ENCODE data around the gene JARID2.

The JARID2 gene

DNA sequence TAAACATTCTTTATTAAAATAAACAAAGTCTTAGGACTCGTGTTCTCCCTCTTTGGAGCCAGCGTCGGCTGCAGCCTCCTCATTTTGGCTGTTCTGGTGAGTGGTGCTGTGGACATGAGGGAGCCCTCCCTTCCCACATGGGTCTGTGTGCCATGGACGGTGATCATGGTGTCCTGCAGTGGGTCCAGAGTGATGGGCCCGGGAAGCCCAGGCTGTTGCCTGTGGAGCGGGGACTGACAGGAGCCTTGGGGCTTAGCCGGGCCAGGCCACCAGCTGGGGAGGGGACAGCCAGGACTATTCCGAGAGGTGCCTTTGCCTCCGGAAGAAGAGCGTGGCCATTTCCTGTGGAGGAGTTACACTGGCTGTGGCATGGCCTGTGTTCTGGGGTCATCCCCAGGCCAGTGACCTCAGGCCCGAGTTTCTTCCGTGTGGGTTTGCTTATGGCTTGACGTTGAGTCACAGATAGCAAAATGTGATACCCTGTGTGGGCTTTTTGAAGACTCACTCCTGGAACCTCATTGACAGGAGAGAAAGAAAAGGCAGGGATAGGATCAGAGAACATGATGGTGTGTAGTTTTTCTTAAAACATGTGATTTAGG lies 263.6 kb downstream of the JARID2 start:
- DNase-seq (ENCODE audit: low spot score): no peak

- DNase-seq (ENCODE audit: low spot score): no peak
Observed at GRCh38 chr6:15510121-15510520, 264.3 kb downstream of the JARID2 start.

- no peak for DNase-seq (ENCODE audit: low spot score)
Observed at GRCh38 chr6:15510536-15511247, 264.8 kb downstream of the JARID2 start.

DNA sequence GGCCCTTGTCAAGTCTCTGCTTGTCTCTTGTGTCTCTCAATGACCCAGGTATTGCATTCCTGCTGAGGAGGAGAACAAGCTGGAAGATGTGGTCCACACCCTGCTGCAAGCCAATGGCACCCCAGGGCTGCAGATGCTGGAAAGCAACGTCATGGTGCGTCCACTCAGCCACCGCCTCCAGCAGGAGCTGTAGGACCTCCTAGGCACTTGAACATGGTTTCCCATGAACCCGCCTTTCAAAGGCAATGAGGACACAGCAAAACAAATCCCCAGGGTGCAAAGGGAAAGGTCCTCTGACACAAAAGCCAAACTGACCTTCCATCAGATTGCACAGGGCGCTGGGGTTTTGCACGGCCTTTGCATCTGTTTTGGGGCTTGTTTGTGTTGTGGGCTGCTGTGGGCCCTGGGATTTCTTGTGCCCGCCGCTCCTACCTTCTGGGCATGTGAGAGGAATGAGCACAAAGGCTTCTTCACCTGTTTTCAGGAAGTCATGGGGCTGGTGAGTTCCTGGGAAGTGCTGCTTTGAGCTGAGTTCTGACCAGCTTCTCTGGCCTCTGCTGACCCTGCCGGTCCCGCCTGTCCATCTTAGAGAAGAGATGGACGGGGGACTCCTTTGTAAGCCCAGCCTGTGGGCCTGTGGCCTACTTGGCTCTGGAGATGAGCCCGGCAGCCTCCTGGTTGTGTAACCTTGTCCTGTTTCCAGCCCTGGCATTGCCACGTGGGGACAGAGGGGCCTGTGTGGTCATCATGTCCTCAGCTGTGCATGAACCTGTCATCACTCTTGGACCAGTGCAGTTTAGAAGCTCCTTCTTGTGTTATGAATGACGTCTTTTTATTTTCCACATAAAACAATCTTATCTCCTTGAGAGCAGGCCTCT lies 265.6 kb downstream of the JARID2 start:
- DNase-seq (ENCODE audit: low spot score): no peak

DNA sequence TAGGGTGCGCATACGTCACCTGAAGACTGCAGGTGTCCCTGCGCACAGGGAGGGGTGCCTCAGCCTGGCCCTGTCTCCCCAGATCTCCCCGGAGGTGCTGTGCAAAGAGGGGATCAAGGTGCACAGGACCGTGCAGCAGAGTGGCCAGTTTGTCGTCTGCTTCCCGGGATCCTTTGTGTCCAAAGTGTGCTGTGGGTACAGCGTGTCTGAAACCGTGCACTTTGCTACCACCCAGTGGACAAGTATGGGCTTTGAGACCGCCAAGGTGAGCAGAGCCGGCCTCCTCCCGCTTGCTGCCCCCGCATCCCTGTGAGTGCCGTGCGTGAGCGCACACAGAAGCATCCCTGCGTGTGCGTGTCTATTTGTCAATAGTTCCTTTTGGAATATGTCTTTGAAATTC lies 266.3 kb downstream of the JARID2 start:
- DNase-seq (ENCODE audit: low spot score): no peak

DNA sequence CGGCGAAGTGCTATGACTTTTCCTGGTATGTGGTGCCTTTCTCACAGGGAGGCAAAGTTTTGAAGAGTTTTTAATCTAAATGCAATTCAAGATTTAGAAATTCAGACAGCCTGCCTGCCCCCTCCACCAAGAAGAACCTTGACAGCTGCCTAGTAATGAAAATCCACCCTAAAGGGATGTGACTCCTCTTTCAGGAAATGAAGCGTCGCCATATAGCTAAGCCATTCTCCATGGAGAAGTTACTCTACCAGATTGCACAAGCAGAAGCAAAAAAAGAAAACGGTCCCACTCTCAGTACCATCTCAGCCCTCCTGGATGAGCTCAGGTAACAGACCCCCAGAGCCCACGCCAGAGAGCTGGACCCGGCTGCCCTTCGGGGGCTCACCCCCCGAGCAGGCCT lies 266.9 kb downstream of the JARID2 start:
- no peak for DNase-seq (ENCODE audit: low spot score)

GRCh38 chr6:15513131-15513771 lies 267.4 kb downstream of the JARID2 start:
- DNase-seq (ENCODE audit: low spot score): no peak

DNA sequence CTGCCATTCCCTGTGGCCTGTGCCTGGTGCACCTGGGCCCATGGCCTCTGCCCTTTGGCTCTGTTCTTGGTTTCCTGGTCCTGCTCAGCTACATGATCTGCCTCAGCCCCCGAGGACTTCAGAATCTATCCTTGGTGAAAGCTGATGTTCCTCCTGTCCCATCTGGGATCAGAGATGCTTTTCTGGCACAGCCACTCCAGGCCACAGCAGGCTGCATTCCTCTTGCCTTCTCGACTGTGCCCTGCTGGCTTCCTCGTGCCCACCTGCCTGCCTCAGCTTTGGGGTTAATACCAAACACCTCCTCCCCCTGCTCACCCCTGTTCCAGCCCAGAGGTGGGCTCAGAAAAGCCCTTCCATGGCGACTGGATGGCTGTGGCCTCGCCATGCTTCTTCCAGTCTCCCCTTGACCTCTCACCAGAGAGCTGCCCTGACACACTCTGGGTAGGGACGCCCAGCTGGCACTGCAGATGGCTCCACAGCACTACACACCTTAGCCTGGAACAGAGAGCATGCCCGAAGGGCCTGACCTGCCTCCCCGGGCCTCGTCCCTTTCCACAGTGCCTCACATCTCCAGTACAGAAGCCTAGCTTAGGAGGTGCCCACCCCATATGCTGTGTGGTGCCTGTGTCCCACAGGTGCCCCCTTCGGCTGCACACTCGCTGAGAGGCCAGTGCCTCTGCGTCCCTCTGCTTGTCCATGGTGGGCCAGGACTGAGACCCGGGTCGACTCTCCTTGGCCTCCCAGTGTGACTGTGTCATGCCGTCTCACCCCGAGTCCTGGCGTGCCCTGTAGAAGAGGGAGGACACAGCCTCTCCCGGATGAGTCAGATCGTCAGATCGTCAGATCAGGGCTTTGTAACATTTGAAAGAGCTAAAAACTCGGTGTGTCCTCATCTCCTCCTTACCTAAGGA lies 268.2 kb downstream of the JARID2 start:
- peak; percentile 67 for DNase-seq (ENCODE audit: low spot score)

GRCh38 chr6:15515226-15515625 lies 269.4 kb downstream of the JARID2 start:
- DNase-seq (ENCODE audit: low spot score): no peak

DNA sequence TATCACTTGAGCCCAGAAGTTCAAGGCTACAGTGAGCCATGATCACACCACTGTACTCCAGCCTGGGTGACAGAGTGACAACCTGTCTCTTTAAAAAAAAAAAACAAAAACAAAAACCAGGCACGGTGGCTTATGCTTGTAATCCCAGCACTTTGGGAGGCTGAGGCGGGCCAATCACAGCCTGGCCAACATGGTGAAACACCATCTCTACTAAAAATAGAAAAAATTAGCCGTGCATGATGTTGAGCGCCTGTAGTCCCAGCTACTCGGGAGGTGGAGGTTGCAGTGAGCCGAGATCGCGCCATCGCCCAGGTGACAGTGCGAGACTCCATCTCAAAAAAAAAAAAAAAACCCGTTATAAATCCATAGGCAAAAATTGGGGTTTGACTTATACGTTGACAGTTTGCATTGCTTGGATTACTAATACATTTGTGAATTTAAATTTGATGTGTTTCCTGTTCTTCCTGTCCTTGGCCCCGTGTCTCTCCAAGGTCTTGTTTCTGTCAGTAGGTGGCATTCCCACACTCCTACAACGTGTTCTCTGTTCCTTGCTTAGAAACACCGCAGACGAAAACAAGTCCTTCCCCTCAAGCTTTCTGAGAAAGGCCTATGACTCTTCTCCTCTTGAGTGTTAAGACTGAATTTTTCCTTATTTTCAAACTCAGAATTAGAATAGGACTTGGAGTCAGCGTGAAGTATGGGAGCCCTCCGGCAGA lies 269.9 kb downstream of the JARID2 start:
- no peak for DNase-seq (ENCODE audit: low spot score)

DNA sequence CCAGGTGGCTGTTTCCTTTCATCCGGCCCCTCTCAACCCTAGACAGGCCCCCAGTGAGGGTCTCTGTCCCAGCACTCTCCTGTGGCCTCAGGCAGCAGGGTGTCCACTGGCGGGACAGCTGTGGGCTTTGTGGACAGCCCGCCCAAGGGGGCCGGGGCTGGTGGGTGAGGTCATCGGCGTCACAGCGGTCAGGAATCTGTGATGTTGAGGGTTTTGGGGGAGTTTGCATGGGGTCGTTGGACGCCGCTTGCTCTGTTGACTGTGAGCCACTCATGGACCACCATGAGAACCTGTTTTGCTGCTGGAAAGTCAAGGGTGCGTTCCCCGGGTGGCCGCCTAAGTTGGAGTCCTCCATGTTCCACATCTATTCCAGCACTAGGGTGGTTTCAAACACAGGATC lies 270.5 kb downstream of the JARID2 start:
- DNase-seq (ENCODE audit: low spot score): no peak

GRCh38 chr6:15516923-15517560 lies 271.2 kb downstream of the JARID2 start:
- DNase-seq (ENCODE audit: low spot score): no peak

- no peak for DNase-seq (ENCODE audit: low spot score)
Observed at GRCh38 chr6:15517600-15517999, 271.7 kb downstream of the JARID2 start.

DNA sequence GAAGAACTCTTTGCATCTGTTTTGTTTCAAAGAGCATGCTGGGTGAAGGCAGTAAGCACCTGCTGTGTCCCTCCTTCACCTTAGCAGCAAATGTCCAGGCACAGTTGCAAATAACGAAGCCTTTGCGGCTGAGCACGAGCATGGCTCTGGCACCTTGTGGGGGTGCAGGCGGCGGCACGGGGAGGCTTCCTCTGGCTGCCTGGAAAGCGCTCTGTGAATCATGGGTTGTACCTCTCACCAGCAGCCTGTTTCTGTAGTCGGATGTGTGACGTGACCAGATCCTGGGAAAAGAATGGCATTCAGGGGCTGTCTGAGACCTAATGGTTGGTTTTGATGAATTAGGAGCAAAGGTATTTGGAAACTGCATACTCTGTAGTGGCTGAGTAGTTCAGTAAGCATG lies 272.2 kb downstream of the JARID2 start:
- no peak for DNase-seq (ENCODE audit: low spot score)

GRCh38 chr6:15518878-15519277 lies 273.0 kb downstream of the JARID2 start:
- DNase-seq (ENCODE audit: low spot score): no peak

- DNase-seq (ENCODE audit: low spot score): no peak
Observed at GRCh38 chr6:15519681-15520080, 273.8 kb downstream of the JARID2 start.

- DNase-seq (ENCODE audit: low spot score): no peak
Observed at GRCh38 chr6:15520626-15521203, 274.8 kb downstream of the JARID2 start.

DNA sequence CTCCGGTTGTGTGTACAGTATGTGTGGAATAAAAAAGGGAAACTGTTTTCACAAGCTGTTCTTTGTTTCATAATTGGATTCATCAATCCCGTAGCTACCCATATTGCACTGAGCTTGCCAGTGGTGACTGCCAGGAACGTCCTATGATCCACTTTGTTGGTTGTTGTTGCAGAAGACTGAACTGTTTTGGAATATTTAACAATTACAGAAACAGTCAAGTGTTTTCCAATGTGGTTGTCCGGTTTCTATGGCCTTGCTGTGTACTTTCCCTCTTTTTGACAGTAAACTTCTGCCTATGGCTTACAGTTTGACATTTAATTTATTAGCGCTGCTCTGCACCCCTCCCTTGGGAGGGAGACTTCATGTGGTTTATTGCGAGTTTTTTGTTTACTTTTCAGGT lies 275.7 kb downstream of the JARID2 start:
- DNase-seq (ENCODE audit: low spot score): no peak

- DNase-seq (ENCODE audit: low spot score): no peak
Observed at GRCh38 chr6:15522026-15522425, 276.2 kb downstream of the JARID2 start.

GRCh38 chr6:15522427-15522826 lies 276.6 kb downstream of the JARID2 start:
- no peak for DNase-seq (ENCODE audit: low spot score)

All from AG20443 (cell line).